Stomach (tissue), 4 donors: ENCODE data around the gene MDM2.

Experiments
- POLR2A ChIP-seq, 4 donors: fragments of 450-650 bp; IDR thresholded peaks; one replicate each; pipeline ENCODE4 v1.6.1; 2016; ENCODE audit warnings: antibody characterized with exemption in 4 of 4, control low read depth in 2 of 4, mild to moderate bottlenecking in 1 of 4, moderate library complexity in 1 of 4
- POLR2AphosphoS5 ChIP-seq, 3 donors: sonication (generic); formaldehyde crosslinking; IDR thresholded peaks; one replicate each; pipeline ENCODE4 v1.6.1; 2016; ENCODE audit warnings: antibody characterized with exemption in 3 of 3
- TF ChIP-seq, protein P1 (sequence below), 7 experiments: fragments of 450-650 bp in 4 of 7; fragments of 200-600 bp in 3 of 7; sonication (generic) in 3 of 7; IDR thresholded peaks; one replicate each; pipeline ENCODE4 v1.5.1; 2016 to 2019; ENCODE audit warnings: antibody characterized with exemption in 7 of 7, control low read depth in 2 of 7, mild to moderate bottlenecking in 1 of 7

- TF ChIP-seq, protein P1, sequence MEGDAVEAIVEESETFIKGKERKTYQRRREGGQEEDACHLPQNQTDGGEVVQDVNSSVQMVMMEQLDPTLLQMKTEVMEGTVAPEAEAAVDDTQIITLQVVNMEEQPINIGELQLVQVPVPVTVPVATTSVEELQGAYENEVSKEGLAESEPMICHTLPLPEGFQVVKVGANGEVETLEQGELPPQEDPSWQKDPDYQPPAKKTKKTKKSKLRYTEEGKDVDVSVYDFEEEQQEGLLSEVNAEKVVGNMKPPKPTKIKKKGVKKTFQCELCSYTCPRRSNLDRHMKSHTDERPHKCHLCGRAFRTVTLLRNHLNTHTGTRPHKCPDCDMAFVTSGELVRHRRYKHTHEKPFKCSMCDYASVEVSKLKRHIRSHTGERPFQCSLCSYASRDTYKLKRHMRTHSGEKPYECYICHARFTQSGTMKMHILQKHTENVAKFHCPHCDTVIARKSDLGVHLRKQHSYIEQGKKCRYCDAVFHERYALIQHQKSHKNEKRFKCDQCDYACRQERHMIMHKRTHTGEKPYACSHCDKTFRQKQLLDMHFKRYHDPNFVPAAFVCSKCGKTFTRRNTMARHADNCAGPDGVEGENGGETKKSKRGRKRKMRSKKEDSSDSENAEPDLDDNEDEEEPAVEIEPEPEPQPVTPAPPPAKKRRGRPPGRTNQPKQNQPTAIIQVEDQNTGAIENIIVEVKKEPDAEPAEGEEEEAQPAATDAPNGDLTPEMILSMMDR (IDR thresholded peaks at IDR 0.05), result no peak
- TF ChIP-seq POLR2AphosphoS5 (IDR thresholded peaks at IDR 0.05) (no peak), POLR2A (IDR thresholded peaks at IDR 0.05) (no peak)
Measured at GRCh38 chr12:68772714-68773113, 35.3 kb upstream of the MDM2 start.
